Smooth muscle cell (in vitro differentiated cells): Measurements from ENCODE around the gene HPN. TPM values are rescaled to one million over a fixed set of nuclear protein-coding genes. Genes with fewer than 3 reads are reported as not detected.

Source experiments
- DNase-seq: peaks from one replicate; lab custom pipeline; 2025; ENCODE audit not compliant: unreplicated experiment; lab: John Stamatoyannopoulos, UW
- H2AFZ ChIP-seq: fragments of 200-600 bp; sonication (generic); 2 replicates; pipeline ENCODE4 v1.6.0; 2016; ENCODE audit warnings: antibody characterized with exemption, low read depth, mild to moderate bottlenecking
- H3F3A ChIP-seq: fragments of 200-600 bp; sonication (generic); 2 replicates; pipeline ENCODE4 v1.6.0; 2017; ENCODE audit warnings: antibody characterized with exemption, low read depth
- H3K27ac ChIP-seq: fragments of 200-600 bp; sonication (generic); 2 replicates; pipeline ENCODE4 v1.5.1; 2016; ENCODE audit warnings: low read depth, mild to moderate bottlenecking
- H3K27me3 ChIP-seq: fragments of 200-600 bp; sonication (generic); 2 replicates; pipeline ENCODE4 v1.6.1; 2016; ENCODE audit warnings: low read depth, mild to moderate bottlenecking
- H3K36me3 ChIP-seq: fragments of 200-600 bp; sonication (generic); 2 replicates; pipeline ENCODE4 v1.5.1; 2016; ENCODE audit warnings: low read depth
- H3K4me1 ChIP-seq: fragments of 200-600 bp; sonication (generic); 2 replicates; pipeline ENCODE4 v1.5.1; 2016; ENCODE audit warnings: low read depth
- H3K4me2 ChIP-seq: fragments of 200-600 bp; sonication (generic); 2 replicates; pipeline ENCODE4 v1.6.0; 2016; ENCODE audit warnings: mild to moderate bottlenecking
- H3K4me3 ChIP-seq: fragments of 200-600 bp; sonication (generic); 2 replicates; pipeline ENCODE4 v1.5.1; 2016; ENCODE audit warnings: mild to moderate bottlenecking
- H3K79me2 ChIP-seq: fragments of 200-600 bp; sonication (generic); 2 replicates; pipeline ENCODE4 v1.6.0; 2016; ENCODE audit warnings: low read depth, mild to moderate bottlenecking
- H3K9ac ChIP-seq: fragments of 200-600 bp; sonication (generic); 2 replicates; pipeline ENCODE4 v1.6.0; 2016; ENCODE audit warnings: low read depth
- H3K9me3 ChIP-seq: fragments of 200-600 bp; sonication (generic); replicated peaks from 2 replicates; pipeline ENCODE4 v1.5.1; 2016; ENCODE audit warnings: low read depth
- H4K20me1 ChIP-seq: fragments of 200-600 bp; sonication (generic); 2 replicates; pipeline ENCODE4 v1.6.0; 2016; ENCODE audit warnings: low read depth
- WGBS: methylation state at CpG from one replicate; pipeline ENCODE4 v1.1.7; 2016; ENCODE audit warnings: low lambda C conversion rate; 5-methylcytosine and 5-hydroxymethylcytosine counted together
- polyA plus RNA-seq: library from polyadenylated mRNA; unstranded; fragments of >200 nt; fragmentation: Nextera tagmentation; extraction: Ambion mirVana; gene quantifications from 2 replicates; pipeline ENCODE4 v1.2.1, GENCODE V29; 2016
- total RNA-seq: library from RNA; depleted of rRNA; stranded (reverse); fragments of >200 nt; gene quantifications from 2 replicates; pipeline ENCODE4 v1.2.3, GENCODE V29; 2014
- TF ChIP-seq, protein P1 (sequence below): fragments of 200-600 bp; sonication (generic); IDR thresholded peaks from 2 replicates; pipeline ENCODE4 v1.5.1; 2017; ENCODE audit warnings: borderline replicate concordance, mild to moderate bottlenecking, antibody characterized with exemption; ENCODE audit not compliant: insufficient read depth, poor library complexity, severe bottlenecking

HPN gene
- total and polyA plus RNA-seq, 2 experiments from 2014 or later = 1.3 to 4.1 TPM

DNA sequence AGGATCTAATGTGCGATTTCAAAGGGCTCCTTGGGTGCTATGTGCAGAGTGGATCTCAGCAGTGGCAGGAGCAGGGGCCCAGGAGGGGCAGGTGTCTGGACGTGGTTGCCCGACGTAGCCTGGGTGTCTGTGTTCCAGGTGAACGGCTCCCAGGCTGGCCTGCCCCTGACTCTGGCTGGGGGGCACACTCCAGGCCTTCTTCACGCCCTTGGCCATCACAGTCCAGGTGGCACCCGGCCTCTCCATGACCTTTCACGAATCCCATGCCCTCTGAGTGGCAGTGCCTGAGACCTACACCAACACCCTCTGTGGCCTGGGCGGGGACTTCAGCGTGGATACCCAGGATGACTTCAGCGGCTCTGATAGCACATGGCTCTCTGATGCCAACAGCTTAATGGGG, 62.8 kb downstream of the HPN start:
- H3K27me3 ChIP-seq = no peaks in the 10 kb centered on the region
- TF ChIP-seq, protein P1, sequence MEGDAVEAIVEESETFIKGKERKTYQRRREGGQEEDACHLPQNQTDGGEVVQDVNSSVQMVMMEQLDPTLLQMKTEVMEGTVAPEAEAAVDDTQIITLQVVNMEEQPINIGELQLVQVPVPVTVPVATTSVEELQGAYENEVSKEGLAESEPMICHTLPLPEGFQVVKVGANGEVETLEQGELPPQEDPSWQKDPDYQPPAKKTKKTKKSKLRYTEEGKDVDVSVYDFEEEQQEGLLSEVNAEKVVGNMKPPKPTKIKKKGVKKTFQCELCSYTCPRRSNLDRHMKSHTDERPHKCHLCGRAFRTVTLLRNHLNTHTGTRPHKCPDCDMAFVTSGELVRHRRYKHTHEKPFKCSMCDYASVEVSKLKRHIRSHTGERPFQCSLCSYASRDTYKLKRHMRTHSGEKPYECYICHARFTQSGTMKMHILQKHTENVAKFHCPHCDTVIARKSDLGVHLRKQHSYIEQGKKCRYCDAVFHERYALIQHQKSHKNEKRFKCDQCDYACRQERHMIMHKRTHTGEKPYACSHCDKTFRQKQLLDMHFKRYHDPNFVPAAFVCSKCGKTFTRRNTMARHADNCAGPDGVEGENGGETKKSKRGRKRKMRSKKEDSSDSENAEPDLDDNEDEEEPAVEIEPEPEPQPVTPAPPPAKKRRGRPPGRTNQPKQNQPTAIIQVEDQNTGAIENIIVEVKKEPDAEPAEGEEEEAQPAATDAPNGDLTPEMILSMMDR = no peak
- no peaks in the 10 kb centered on the region for H3K4me1 ChIP-seq
- no peaks in the 10 kb centered on the region for H3K79me2 ChIP-seq
- no peak overlapping the region for H3K4me3 ChIP-seq
- H3K36me3 ChIP-seq = no peaks in the 10 kb centered on the region
- H3F3A ChIP-seq = no peaks in the 10 kb centered on the region
- no peak overlapping the region for H3K4me2 ChIP-seq
- no peak for DNase-seq
- no peaks in the 10 kb centered on the region for H4K20me1 ChIP-seq
- no peak overlapping the region for H3K27ac ChIP-seq
- H3K9ac ChIP-seq = no peak overlapping the region
- 97% methylated on average over 11 of the region's 11 CpGs for WGBS
- no peaks in the 10 kb centered on the region for H3K9me3 ChIP-seq
- H2AFZ ChIP-seq = no peak overlapping the region

DNA sequence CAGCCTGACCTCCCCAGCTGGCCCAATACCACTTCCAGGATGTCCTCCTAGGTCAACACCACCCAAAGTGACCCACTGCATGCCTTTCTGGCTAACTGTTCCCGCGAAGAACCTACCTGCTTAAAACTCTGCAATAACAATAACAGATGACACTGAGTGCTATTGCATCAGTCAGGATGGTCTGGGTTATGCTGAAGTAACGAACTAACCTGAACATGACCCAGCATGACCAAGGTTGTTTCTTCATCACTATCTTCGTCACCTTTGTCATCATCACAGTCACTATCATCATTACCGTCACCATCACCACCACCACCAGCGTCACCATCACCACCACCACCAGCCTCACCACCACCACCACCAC, 63.5 kb downstream of the HPN start:
- 98% methylated on average over 5 of the region's 6 CpGs for WGBS
- no peak for DNase-seq
- Histone ChIP-seq H3K4me1 (no peaks in the 10 kb centered on the region), H2AFZ (no peak overlapping the region), H3K9ac (no peak overlapping the region), H3K27ac (no peak overlapping the region), H3K9me3 (no peaks in the 10 kb centered on the region), H3K79me2 (no peaks in the 10 kb centered on the region), H3K4me2 (no peak overlapping the region), H3K27me3 (no peaks in the 10 kb centered on the region), H3F3A (no peaks in the 10 kb centered on the region), H4K20me1 (no peaks in the 10 kb centered on the region), H3K4me3 (no peak overlapping the region), H3K36me3 (no peaks in the 10 kb centered on the region)
- TF ChIP-seq, protein P1 = no peak

DNA sequence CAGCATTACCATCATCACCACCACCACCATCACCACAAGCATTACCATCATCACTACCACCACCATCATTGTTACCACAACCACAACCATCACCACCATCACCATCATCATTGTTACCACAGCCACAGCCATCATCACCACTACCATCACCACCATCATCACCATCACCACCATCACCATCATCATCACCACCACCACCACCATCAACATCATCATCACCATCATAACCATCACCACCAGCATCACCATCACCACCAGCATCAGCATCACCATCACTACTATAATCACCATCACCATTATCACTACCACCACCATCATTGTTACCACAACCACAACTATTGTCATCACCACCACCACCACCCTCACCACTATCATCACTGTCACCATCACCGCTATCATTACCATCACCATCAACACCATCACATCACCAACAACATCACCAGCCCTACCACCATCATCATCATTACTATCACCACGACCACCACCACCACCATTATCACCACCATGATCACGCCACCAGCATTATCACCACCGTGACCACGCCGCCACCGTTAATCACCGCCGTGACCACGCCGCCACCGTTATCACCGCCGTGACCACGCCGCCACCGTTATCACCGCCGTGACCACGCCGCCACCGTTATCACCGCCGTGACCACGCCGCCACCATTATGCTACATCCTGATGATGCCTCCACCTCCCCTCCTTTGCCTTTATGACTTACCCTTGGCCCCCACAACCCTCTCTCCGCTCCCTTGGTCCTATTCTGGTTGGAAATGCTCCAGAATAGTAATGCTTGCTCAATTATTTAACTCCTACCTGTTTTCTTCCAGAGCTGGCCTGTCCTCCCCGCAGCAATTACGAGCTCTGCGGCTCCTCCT, 64.1 kb downstream of the HPN start:
- WGBS = 87% methylated on average over 30 of the region's 30 CpGs

More for the DNA sequence above, 64.1 kb downstream of the HPN start:
- Histone ChIP-seq H3K27me3 (no peaks in the 10 kb centered on the region), H3K4me1 (no peaks in the 10 kb centered on the region), H3K9me3 (no peaks in the 10 kb centered on the region), H3F3A (no peaks in the 10 kb centered on the region), H3K4me2 (no peak overlapping the region), H4K20me1 (no peaks in the 10 kb centered on the region), H3K36me3 (no peaks in the 10 kb centered on the region), H3K4me3 (no peak overlapping the region), H2AFZ (no peak overlapping the region), H3K27ac (no peak overlapping the region), H3K9ac (no peak overlapping the region), H3K79me2 (no peaks in the 10 kb centered on the region)
- no peak for DNase-seq
- TF ChIP-seq, protein P1 = no peak
